Measurements from ENCODE around the gene NMNAT2.

- TF ChIP-seq SNAI2 (CRISPR knock-in tag; IDR thresholded peaks at IDR 0.05) (no peak), RARB (CRISPR knock-in tag; IDR thresholded peaks at IDR 0.05) (no peak), TCF4 (CRISPR knock-in tag; IDR thresholded peaks at IDR 0.05; ENCODE audit: borderline replicate concordance) (no peak)
- TF ChIP-seq, protein P1, sequence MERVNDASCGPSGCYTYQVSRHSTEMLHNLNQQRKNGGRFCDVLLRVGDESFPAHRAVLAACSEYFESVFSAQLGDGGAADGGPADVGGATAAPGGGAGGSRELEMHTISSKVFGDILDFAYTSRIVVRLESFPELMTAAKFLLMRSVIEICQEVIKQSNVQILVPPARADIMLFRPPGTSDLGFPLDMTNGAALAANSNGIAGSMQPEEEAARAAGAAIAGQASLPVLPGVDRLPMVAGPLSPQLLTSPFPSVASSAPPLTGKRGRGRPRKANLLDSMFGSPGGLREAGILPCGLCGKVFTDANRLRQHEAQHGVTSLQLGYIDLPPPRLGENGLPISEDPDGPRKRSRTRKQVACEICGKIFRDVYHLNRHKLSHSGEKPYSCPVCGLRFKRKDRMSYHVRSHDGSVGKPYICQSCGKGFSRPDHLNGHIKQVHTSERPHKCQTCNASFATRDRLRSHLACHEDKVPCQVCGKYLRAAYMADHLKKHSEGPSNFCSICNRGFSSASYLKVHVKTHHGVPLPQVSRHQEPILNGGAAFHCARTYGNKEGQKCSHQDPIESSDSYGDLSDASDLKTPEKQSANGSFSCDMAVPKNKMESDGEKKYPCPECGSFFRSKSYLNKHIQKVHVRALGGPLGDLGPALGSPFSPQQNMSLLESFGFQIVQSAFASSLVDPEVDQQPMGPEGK (CRISPR knock-in tag; IDR thresholded peaks at IDR 0.05; ENCODE audit: borderline replicate concordance): no peak
- TF ChIP-seq, protein P2, sequence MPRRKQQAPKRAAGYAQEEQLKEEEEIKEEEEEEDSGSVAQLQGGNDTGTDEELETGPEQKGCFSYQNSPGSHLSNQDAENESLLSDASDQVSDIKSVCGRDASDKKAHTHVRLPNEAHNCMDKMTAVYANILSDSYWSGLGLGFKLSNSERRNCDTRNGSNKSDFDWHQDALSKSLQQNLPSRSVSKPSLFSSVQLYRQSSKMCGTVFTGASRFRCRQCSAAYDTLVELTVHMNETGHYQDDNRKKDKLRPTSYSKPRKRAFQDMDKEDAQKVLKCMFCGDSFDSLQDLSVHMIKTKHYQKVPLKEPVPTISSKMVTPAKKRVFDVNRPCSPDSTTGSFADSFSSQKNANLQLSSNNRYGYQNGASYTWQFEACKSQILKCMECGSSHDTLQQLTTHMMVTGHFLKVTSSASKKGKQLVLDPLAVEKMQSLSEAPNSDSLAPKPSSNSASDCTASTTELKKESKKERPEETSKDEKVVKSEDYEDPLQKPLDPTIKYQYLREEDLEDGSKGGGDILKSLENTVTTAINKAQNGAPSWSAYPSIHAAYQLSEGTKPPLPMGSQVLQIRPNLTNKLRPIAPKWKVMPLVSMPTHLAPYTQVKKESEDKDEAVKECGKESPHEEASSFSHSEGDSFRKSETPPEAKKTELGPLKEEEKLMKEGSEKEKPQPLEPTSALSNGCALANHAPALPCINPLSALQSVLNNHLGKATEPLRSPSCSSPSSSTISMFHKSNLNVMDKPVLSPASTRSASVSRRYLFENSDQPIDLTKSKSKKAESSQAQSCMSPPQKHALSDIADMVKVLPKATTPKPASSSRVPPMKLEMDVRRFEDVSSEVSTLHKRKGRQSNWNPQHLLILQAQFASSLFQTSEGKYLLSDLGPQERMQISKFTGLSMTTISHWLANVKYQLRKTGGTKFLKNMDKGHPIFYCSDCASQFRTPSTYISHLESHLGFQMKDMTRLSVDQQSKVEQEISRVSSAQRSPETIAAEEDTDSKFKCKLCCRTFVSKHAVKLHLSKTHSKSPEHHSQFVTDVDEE (CRISPR knock-in tag; IDR thresholded peaks at IDR 0.05): no peak
Measured at GRCh38 chr1:183435497-183435896, 17.3 kb upstream of the NMNAT2 start.

Data from SK-N-SH treated with all-trans-retinoic acid at 6 μM for 48 hours (cell line).